Stimulated activated CD8-positive, alpha-beta memory T cell treated with anti-CD3 and anti-CD28 coated beads, Interleukin-4, amount 100 ng/mL, for 1 hour (primary cell): ENCODE results near the gene SRGAP2C.
"Not testable (repeated sequence)": the region's sequence is repeated elsewhere in the genome, so short reads cannot be mapped to it uniquely, and the experiment has no call there.

Source experiments
- DNase-seq, 2 donors: peaks; one replicate each; pipeline ENCODE4 v3.0.0-alpha.2; 2020; ENCODE audit warnings: low read depth in 2 of 2, low spot score in 1 of 2

Gene SRGAP2C

GRCh38 chr1:121226295-121226904 lies 41.6 kb downstream of the SRGAP2C start:
- DNase-seq = not testable (repeated sequence)

- DNase-seq = not testable (repeated sequence)
Observed at GRCh38 chr1:121226925-121227324, 42.1 kb downstream of the SRGAP2C start.

GRCh38 chr1:121227544-121228330 lies 43.0 kb downstream of the SRGAP2C start:
- DNase-seq = not testable (repeated sequence)

- DNase-seq = not testable (repeated sequence)
Observed at GRCh38 chr1:121230636-121231035, 45.9 kb downstream of the SRGAP2C start.

GRCh38 chr1:121232445-121233125 lies 47.8 kb downstream of the SRGAP2C start:
- not testable (repeated sequence) for DNase-seq

GRCh38 chr1:121234090-121234759 lies 49.5 kb downstream of the SRGAP2C start:
- DNase-seq = not testable (repeated sequence)

GRCh38 chr1:121238384-121238783 lies 53.6 kb downstream of the SRGAP2C start:
- DNase-seq = not testable (repeated sequence)

GRCh38 chr1:121243913-121244312 lies 59.1 kb downstream of the SRGAP2C start:
- not testable (repeated sequence) for DNase-seq

GRCh38 chr1:121246399-121246798 lies 61.6 kb downstream of the SRGAP2C start:
- DNase-seq = not testable (repeated sequence)

GRCh38 chr1:121252656-121253055 lies 67.9 kb downstream of the SRGAP2C start:
- not testable (repeated sequence) for DNase-seq

GRCh38 chr1:121254618-121255017 lies 69.8 kb downstream of the SRGAP2C start:
- DNase-seq = not testable (repeated sequence)

- not testable (repeated sequence) for DNase-seq
Observed at GRCh38 chr1:121257632-121258031, 72.9 kb downstream of the SRGAP2C start.

- DNase-seq = not testable (repeated sequence)
Observed at GRCh38 chr1:121258134-121258533, 73.4 kb downstream of the SRGAP2C start.

GRCh38 chr1:121260205-121260604 lies 75.4 kb downstream of the SRGAP2C start:
- DNase-seq = not testable (repeated sequence)

- DNase-seq = not testable (repeated sequence)
Observed at GRCh38 chr1:121262163-121262562, 77.4 kb downstream of the SRGAP2C start.

GRCh38 chr1:121263789-121264244 lies 79.0 kb downstream of the SRGAP2C start:
- not testable (repeated sequence) for DNase-seq

- DNase-seq = not testable (repeated sequence)
Observed at GRCh38 chr1:121267072-121267471, 82.3 kb downstream of the SRGAP2C start.

- not testable (repeated sequence) for DNase-seq
Observed at GRCh38 chr1:121269309-121269708, 84.5 kb downstream of the SRGAP2C start.

GRCh38 chr1:121269973-121270372 lies 85.2 kb downstream of the SRGAP2C start:
- DNase-seq = not testable (repeated sequence)

- not testable (repeated sequence) for DNase-seq
Observed at GRCh38 chr1:121271143-121271715, 86.5 kb downstream of the SRGAP2C start.

- DNase-seq = not testable (repeated sequence)
Observed at GRCh38 chr1:121275435-121275834, 90.7 kb downstream of the SRGAP2C start.
